HG03039 (cell line): ENCODE measurements around the gene DPP10.
"Not testable (repeated sequence)": the region's sequence is repeated elsewhere in the genome, so short reads cannot be mapped to it uniquely, and the experiment has no call there.

ENCODE experiments used
- ATAC-seq: cut with Tn5 transposase; IDR thresholded peaks from one replicate; pipeline ENCODE4 v1.9.1; 2021; ENCODE audit warnings: mild to moderate bottlenecking, moderate library complexity; ENCODE audit not compliant: unreplicated experiment

Gene DPP10

DNA sequence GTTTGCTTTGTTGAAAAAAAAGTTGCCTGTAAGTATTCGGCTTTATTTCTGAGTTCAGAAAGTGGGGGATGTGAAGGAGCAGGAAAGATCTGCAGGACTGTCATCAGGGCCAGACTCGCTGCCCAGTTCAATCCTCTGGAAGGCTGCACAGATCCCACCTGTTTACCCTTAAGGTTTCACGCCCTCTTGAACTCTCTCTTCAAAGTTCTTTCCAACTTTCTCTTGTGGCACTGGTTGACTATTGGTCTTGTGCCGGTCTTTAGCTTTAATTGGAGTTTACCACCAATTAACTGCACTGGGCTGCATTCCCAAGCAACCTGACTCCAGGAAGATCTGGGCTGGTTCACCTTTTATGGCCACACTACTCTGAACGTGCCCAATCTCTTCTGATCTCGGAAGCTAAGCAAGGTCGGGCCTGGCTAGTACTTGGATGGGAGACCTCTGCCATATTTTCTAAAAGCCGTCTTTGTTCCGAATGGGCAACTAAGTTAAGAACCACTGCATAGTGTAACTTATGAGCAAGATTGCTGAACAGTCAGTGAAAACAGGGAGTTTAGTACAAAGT lies 495.0 kb downstream of the DPP10 start:
- ATAC-seq: no peak

DNA sequence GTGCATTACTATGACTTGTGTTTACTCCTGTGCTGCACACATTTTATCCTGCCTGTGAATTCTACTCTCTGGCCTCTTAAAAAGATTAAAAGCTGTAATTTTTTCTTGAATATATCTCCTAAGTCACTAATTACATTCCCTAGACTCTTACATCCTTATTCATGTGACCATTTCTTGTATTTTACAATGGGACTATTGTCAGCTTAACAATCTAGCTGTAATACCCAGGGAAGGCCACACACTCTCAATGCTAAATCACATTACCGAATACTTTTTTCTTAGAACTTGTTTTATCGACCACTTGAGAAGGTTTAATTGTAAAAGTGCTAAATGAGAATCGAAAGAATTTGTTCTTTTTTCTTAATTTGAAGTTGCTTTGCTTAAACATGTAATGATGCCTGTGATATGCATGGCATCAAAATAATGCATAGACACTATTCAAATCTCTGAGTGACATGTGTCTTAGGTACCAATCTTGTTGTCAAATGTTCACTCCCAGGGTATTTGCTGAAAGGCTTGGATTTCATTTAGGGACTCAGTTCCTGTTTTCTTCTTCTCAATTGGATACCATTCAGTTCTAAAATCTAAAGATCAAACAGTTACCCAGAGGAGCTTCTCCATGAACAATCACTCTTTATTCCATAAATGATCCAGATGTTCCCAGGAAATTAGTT lies 498.5 kb downstream of the DPP10 start:
- no peak for ATAC-seq

- no peak for ATAC-seq
These were observed 506.9 kb downstream of the DPP10 start for GRCh38 chr2:114949228-114949804.

- ATAC-seq: no peak
These were observed 517.9 kb downstream of the DPP10 start for GRCh38 chr2:114960389-114960788.

DNA sequence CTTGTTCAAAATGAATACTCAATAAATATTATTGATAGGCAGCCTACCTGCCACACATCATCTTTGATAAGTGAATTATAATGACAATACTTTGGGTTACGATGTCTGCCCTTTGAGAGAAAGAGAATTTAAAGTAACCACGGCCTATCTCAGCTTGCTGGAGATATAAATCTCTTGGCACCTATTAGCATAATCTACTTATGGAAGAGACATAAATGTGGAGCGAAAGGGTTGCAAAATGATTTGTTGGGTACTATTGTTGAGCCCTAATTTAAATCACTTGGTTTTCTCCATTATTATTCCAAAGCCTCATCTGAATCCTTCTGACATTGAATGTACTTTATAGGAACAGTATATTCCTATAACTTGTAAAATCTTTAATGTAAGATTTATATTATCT lies 520.1 kb downstream of the DPP10 start:
- no peak for ATAC-seq

DNA sequence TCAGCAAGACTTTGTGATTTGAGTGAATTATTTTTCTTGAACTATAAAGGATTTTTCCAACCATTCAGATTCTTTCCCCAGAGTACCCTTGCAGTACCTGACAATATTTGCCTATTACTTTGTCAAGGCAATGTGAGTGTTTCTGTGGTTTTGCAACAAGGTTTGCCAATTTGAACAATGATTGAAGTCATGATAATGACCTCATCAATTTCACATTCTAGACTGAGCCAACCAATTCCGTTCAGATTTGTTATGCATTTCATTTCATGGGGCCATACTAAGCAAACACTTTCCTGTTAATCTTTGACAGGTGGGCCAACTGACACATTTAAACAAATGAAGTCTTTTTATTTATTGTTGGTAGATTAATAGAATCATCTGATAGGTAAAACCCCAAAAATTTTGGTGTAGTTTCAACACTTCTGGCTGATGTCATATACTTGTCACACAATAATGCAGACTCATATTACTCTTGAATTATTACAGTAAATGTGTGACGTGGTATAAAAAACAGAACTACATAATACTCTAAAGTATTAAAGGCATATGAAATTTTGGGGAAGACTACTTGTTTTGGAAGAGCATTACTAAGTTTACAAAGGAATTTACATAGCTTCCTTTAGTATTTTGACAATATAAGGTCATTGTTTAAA lies 526.4 kb downstream of the DPP10 start:
- no peak for ATAC-seq

- ATAC-seq: not testable (repeated sequence)
These were observed 561.9 kb downstream of the DPP10 start for GRCh38 chr2:115004321-115004720.

GRCh38 chr2:115011721-115012120 lies 569.3 kb downstream of the DPP10 start:
- ATAC-seq: no peak

GRCh38 chr2:115022013-115022412 lies 579.6 kb downstream of the DPP10 start:
- ATAC-seq: not testable (repeated sequence)

DNA sequence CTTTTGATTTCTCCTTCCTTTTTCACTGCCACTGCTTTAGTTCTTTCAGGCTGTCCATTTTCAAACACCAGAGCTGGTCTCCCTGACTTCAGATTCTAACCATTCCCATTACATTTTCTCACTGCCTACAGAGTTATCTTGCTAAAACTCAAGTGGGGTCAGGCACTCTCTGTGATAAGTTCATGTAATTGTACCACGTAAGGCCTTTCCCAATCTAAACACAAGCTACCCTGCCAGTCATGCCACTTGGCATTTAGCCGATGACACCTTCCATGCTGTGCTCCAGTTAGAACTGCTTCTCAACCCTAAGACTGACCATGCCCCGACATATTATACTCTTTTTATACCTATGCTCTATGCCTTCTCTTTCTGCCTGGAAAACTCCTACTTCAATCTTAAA lies 592.4 kb downstream of the DPP10 start:
- ATAC-seq: no peak

- no peak for ATAC-seq
These were observed 594.4 kb downstream of the DPP10 start for GRCh38 chr2:115036818-115037217.

DNA sequence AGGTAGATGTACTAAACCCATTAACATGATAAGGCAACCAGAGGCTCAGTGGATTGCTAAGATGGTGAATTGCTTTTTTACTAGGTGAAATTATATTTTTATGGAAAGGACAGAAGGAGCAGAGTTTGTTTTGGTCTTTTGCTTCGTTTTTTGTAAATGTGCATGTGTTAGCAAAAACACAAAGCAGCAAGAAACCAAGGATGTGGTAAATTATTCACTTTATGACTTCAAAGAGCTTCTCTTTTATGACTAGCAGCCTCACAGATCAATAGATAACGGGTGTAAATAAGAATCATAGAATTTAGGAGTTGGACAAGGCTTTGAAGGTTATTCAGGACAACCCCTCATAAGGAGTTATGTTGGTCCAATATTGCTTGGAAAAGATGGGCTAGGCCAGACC lies 615.0 kb downstream of the DPP10 start:
- no peak for ATAC-seq

GRCh38 chr2:115070002-115070401 lies 627.6 kb downstream of the DPP10 start:
- ATAC-seq: no peak

- no peak for ATAC-seq
These were observed 629.1 kb downstream of the DPP10 start for GRCh38 chr2:115071534-115071933.

- ATAC-seq: no peak
These were observed 633.4 kb downstream of the DPP10 start for GRCh38 chr2:115075800-115076199.

GRCh38 chr2:115077626-115078025 lies 635.2 kb downstream of the DPP10 start:
- no peak for ATAC-seq

DNA sequence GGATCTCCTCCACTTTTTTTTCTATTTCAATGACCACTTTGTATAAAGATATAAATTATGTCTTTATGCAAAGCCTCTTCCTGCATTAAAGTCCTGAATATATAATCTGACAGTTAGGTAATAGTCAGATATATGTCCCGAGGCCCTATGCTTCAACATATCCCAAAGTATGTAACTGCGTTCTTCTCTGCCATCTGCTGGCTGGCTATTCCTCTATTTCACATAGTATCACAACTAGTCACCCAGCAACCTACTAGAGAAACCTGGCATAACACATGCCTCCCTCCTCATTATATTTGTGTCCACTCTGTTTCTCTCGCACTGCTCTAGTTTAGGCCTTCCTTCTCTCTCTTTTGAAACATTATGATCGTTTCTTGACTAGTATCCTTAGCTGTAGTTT lies 640.8 kb downstream of the DPP10 start:
- ATAC-seq: no peak

DNA sequence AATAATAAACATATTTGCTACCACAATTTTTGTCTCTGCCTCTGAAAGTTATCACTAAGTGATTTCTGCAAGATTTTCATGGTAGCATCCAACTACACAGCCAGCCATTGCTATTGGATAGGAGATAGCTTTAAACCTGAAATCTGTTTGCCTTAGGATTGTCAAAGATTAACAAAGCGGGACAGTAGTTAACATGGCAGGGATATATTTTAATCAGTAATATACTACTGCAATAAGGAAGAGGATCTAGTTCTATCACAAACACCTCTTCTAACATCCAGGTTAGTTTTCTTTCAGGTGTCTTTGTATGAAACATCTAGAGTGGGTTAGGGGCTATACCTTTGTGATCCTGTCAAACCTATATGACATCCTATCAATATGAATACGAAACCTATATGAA lies 641.3 kb downstream of the DPP10 start:
- ATAC-seq: no peak

- ATAC-seq: no peak
These were observed 642.0 kb downstream of the DPP10 start for GRCh38 chr2:115084446-115084845.

- ATAC-seq: not testable (repeated sequence)
These were observed 643.7 kb downstream of the DPP10 start for GRCh38 chr2:115086051-115086620.

DNA sequence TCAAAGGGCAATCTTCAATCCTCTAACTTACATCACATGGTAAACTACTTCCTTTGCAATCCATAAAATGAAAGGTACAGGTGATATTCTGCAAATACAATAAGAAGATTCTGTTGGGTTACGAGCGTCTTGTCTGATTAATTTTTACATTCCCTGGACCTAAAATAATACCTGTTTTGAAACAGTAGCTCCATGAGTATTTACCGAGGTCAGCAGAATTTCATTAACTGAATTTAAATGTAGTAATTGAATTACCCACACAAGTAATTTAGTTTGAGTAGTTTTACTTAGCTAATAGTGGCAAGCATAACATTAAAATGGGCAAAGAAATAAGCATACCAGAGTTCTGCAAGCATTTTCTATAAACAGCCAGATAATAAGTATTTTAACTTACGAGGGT lies 652.0 kb downstream of the DPP10 start:
- no peak for ATAC-seq

DNA sequence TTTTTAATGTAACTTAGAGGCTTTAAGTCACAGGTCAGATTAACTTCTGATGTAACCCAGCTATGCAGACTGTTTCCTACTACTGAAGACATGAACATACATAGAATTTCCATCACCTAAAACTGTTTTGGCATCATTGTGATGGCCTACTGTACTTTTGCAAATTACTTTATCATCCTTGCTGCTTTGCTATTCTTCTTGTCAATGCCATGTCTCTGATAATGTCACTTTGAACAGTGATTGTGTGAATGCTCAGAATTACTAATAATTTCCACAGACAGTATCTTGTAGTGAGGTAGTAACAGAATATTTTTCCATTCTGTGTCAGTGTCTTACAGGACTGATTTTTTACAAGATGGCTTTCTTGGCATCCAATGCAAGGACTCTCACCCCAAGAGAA lies 663.5 kb downstream of the DPP10 start:
- ATAC-seq: no peak
